ENCODE results near the gene MUC2. TPM values are rescaled to one million over a fixed set of nuclear protein-coding genes. Genes with fewer than 3 reads are reported as not detected.

MUC2 gene
- total RNA-seq, 2 donors from 2014 or later, result 1,472 to 2,135 TPM

DNA sequence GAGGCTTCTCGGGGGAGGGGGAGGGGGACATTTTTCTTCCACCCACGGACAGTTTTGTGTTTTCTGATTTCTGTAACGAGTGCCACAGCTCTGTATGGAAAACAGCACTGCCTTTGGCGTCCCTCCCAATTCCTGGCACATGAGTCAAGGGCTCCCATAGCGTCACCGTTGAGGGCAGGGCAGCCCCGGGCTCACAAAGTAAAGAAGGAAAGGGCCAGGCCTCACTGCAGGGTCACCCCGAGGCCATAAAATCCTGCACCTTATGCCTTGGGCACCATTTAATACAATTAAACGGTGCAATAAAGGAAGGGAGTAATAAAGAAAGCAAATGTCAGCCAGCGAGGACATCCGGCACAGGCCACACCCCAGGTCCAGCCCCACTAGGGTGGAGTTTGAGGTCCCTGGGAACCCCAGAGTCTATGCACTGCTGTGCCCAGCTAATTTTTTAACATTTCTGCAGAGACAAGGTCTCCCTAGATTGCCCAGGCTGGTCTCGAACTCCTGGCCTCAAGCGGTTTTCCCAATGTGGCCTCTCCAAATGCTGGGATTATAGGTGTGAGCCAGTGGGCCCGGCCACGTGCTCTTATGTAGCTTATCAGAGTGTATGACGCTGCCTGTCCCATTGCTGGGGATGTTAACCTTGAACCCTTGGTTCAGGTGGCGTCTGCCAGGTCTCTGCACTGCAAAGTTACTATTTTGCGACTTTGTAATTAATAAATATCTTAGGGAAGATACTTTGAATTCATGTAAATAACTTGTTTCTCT lies 13.6 kb upstream of the MUC2 start:
- peak; percentile 86 to 93 for DNase-seq
- ATAC-seq, result peak; percentile 88
- intact Hi-C loops (cut with DNase I, micrococcal nuclease), result no loop called here

GRCh38 chr11:1062075-1062820 lies 12.4 kb upstream of the MUC2 start:
- intact Hi-C loops (cut with DNase I, micrococcal nuclease), result no loop called here
- ATAC-seq, result peak; percentile 43
- peak; percentile 30 to 65 for DNase-seq

- no peak for DNase-seq
- ATAC-seq, result no peak
- intact Hi-C loops (cut with DNase I, micrococcal nuclease), result no loop called here
Observed at GRCh38 chr11:1064167-1064566, 10.5 kb upstream of the MUC2 start.

GRCh38 chr11:1067812-1068496 lies 6.7 kb upstream of the MUC2 start:
- DNase-seq, result no peak
- intact Hi-C loops (cut with DNase I, micrococcal nuclease), result no loop called here
- ATAC-seq, result peak; percentile 35

- intact Hi-C loops (cut with DNase I, micrococcal nuclease), result no loop called here
- ATAC-seq (no peak), DNase-seq (no peak)
Observed at GRCh38 chr11:1069740-1070139, 4.9 kb upstream of the MUC2 start.

DNA sequence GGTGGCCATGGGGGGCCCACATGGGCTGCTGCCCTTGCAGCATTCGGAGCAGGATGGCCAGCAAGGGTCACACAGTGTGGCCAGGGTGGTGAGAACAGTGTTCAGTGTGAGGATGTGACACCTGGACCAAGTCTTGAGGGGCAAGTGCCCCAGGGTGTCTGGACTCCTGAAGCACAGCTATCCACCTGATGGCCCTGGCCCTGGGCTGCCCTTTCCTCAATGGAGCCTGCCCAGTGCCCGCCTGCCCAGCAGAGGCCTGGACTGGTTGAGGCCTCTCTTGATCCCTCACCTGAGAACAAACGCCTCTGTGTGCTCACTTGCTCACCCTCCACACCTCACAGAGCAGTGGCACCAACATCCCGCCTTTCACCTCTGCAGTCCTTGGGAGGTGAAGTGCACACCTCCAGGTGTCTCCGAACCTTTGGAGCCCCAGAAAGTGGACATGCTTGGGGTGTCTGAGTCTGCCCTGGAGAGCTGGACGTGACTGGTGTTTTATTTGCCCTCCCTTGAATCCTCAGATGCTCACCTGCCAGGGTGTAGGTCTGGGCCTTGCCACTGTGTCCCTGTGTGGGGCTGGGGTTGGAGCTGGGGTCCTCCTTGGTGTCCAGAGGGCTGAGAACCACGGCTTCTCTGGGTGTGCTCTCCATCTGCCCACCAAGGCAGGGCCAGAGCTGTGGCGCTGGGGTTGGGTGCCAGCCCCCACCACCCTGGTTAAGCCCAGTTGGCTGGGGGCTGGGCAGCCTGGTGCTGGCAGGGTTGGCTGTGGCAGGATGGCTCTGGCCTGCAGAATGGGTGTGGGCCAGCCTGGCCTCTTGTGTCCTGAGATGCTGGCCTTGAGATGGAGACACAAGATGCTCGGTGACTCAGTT lies 3.8 kb upstream of the MUC2 start:
- intact Hi-C loops (cut with DNase I, micrococcal nuclease), result no loop called here
- DNase-seq, result no peak
- no peak for ATAC-seq

GRCh38 chr11:1071571-1072115 lies 3.0 kb upstream of the MUC2 start:
- no peak for ATAC-seq
- intact Hi-C loops (cut with DNase I, micrococcal nuclease), result no loop called here
- no peak for DNase-seq

DNA sequence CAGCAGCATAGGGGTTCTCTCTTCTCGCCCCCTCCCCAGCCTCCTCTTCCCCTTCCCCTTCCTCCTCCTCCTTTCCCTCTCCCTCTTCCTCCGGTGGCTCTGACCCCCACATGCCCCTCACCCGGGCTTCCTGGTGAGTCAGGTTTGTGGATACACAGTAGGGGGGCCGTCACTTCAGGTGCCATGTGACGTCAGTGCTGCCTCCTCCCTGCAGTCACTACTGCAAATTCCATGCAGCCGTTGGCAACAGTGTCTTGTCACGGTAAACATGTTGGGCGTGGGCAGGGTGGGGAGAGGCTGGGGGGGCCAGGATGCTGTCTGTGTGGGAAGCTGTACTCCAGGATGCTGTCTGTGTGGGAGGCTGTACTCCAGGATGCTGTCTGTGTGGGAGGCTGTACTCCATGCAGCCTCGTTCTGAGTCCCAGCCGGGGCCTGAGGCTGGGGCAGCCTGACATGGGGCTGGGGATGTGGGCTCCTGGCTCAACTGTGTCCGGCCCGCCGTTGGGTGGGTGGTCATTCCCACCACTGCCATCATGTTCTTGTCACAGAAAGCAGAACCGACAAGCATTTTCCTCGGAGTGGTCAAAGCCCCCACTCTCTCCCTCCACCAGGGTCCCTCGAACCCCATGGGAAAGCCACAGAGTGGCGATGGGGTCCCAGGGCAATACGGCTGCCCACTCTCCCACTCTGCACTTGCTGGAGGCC lies 2.4 kb upstream of the MUC2 start:
- ATAC-seq (peak; percentile 19), DNase-seq (no peak)
- intact Hi-C loops (cut with DNase I, micrococcal nuclease), result no loop called here

- ATAC-seq, result no peak
- intact Hi-C loops (cut with DNase I, micrococcal nuclease), result no loop called here
- no peak for DNase-seq
Observed at GRCh38 chr11:1072821-1073231, 1.8 kb upstream of the MUC2 start.

DNA sequence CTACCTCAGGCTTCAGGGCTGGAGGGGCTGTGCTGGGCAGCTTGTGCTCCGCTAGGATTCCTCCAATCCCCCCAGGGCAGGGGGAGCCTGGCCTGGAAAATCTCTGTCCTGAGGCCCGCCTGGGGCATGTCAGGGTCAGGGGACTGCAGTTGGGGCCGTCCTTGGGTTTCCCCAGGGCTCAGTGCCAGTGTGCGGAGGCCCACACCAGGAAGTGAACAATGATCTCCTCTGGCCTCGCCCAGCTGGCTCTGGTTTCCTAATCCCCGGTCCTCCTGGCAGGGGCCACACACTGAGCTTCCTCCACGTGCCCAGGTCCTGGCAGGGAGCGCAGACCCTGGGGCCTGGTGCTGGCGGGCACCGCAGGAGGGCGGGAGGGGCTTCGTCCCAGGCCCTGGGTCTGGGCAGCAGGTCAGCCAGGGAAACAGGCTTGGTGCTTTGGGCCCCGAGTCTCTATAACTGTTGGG lies 1.4 kb upstream of the MUC2 start:
- peak; percentile 85 to 90 for DNase-seq
- peak; percentile 80 for ATAC-seq
- intact Hi-C loops (cut with DNase I, micrococcal nuclease), result no loop called here

- DNase-seq (peak in 1 of 2 donors; percentile 25), ATAC-seq (no peak)
- intact Hi-C loops (cut with DNase I, micrococcal nuclease), result no loop called here
Observed at GRCh38 chr11:1073851-1074243, 827 bp upstream of the MUC2 start.

DNA sequence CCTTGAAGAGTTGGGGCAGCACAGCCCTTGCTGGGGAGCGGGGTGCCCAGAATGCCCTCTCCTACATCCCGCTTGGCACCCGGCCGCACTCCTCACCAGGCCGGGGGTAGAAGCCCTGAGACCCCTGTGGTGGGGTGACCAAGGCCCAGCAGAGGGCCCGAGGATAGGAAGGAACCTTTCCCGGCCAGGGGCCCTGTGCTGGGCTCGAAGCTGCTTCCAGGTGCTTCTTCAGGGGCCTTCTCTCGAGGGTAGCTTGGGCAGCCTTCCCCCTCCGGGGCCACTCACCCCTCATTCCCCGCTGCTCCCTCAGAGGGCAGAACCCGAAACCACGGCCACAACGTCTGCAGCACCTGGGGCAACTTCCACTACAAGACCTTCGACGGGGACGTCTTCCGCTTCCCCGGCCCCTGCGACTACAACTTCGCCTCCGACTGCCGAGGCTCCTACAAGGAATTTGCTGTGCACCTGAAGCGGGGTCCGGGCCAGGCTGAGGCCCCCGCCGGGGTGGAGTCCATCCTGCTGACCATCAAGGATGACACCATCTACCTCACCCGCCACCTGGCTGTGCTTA lies 752 bp downstream of the MUC2 start:
- DNase-seq, result peak in 1 of 2 donors; percentile 5
- no peak for ATAC-seq
- intact Hi-C loops (cut with DNase I, micrococcal nuclease), result no loop called here

DNA sequence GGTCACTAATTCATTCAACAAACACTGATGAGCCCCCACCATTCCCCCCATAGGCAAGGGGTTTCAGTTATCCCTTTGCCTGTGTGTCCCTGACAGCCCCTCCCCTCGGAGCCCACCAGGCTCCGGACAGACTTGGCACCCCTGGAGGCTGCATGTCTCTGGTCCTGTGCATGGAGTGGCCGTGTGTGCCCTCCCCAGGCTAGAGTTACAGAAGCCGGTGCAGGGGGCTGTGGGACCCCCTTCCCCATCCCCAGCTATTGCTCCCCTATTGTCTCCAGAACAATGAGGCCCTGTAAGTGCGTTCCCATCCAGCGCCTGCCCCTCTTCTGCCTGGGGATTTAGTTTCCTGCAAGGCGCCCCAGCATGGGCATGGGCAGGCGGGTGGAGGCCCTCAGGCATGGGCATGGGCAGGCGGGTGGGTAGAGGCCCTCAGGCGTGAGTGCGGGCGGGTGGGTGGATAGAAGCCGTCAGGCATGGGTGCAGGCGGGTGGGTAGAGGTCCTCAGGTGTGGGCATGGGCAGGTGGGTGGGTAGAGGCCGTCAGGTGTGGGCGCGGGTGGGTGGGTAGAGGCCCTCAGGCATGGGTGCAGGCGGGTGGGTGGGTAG lies 1.5 kb downstream of the MUC2 start:
- ATAC-seq (no peak), DNase-seq (peak in 1 of 2 donors; percentile 8)
- intact Hi-C loops (cut with DNase I, micrococcal nuclease), result no loop called here

GRCh38 chr11:1077033-1077416 lies 2.4 kb downstream of the MUC2 start:
- ATAC-seq, result no peak
- intact Hi-C loops (cut with DNase I, micrococcal nuclease), result no loop called here
- DNase-seq, result peak; percentile 7 to 25

GRCh38 chr11:1077417-1078119 lies 2.9 kb downstream of the MUC2 start:
- no peak for ATAC-seq
- intact Hi-C loops (cut with DNase I, micrococcal nuclease), result no loop called here
- peak in 1 of 2 donors; percentile 6 for DNase-seq

- peak in 1 of 2 donors; percentile 5 for DNase-seq
- no peak for ATAC-seq
- intact Hi-C loops (cut with DNase I, micrococcal nuclease), result no loop called here
Observed at GRCh38 chr11:1078191-1078601, 3.5 kb downstream of the MUC2 start.
